Activated gamma-delta T cell treated with anti-CD3 and anti-CD28 coated beads, Interleukin-2, amount 50 U/mL, for 16 hours (primary cell): ENCODE data around the gene ZC3H12A.
A peak's percentile ranks its signal among the peaks of the same experiment; 100 is the strongest.

Experiments
- DNase-seq: peaks from one replicate; pipeline ENCODE4 v3.0.0-alpha.2; 2020; ENCODE audit warnings: low read depth

ZC3H12A gene

GRCh38 chr1:37474046-37474696 is at the start of gene ZC3H12A:
Gene ZC3H12A, plus strand, starts transcription at chr1:37474580. Its CDS starts 917 bp downstream, at chr1:37475497.
- DNase-seq: peak; percentile 90

GRCh38 chr1:37425221-37425620 is 49.2 kb upstream of the ZC3H12A start:
- DNase-seq: no peak

GRCh38 chr1:37429029-37429428 is 45.4 kb upstream of the ZC3H12A start:
- DNase-seq: no peak

GRCh38 chr1:37430103-37430985 is 44.0 kb upstream of the ZC3H12A start:
- DNase-seq: no peak

- no peak for DNase-seq
These were observed 41.7 kb upstream of the ZC3H12A start for GRCh38 chr1:37432716-37433115.

- no peak for DNase-seq
These were observed 41.2 kb upstream of the ZC3H12A start for GRCh38 chr1:37433171-37433570.

- DNase-seq: peak; percentile 60
These were observed 39.8 kb upstream of the ZC3H12A start for GRCh38 chr1:37434292-37435225.

GRCh38 chr1:37437087-37437486 is 37.3 kb upstream of the ZC3H12A start:
- DNase-seq: no peak

- no peak for DNase-seq
These were observed 36.1 kb upstream of the ZC3H12A start for GRCh38 chr1:37438037-37438868.

- DNase-seq: no peak
These were observed 35.5 kb upstream of the ZC3H12A start for GRCh38 chr1:37438869-37439343.

GRCh38 chr1:37439349-37439995 is 34.9 kb upstream of the ZC3H12A start:
- DNase-seq: no peak

GRCh38 chr1:37441490-37441889 is 32.9 kb upstream of the ZC3H12A start:
- no peak for DNase-seq

GRCh38 chr1:37442139-37442538 is 32.2 kb upstream of the ZC3H12A start:
- DNase-seq: no peak

GRCh38 chr1:37442644-37443043 is 31.7 kb upstream of the ZC3H12A start:
- no peak for DNase-seq

GRCh38 chr1:37446874-37447273 is 27.5 kb upstream of the ZC3H12A start:
- no peak for DNase-seq

- DNase-seq: no peak
These were observed 26.2 kb upstream of the ZC3H12A start for GRCh38 chr1:37448185-37448584.

GRCh38 chr1:37448691-37449417 is 25.5 kb upstream of the ZC3H12A start:
- DNase-seq: no peak

- DNase-seq: no peak
These were observed 24.4 kb upstream of the ZC3H12A start for GRCh38 chr1:37449936-37450335.

- no peak for DNase-seq
These were observed 22.0 kb upstream of the ZC3H12A start for GRCh38 chr1:37452416-37452815.

- no peak for DNase-seq
These were observed 20.7 kb upstream of the ZC3H12A start for GRCh38 chr1:37453647-37454046.
